Large intestine (tissue), 3 donors: ENCODE measurements around the gene SPATS2L. TPM values are rescaled to one million over a fixed set of nuclear protein-coding genes. Genes with fewer than 3 reads are reported as not detected.

Experiments
- DNase-seq, 2 donors: peaks; one replicate each; pipeline versions ENCODE4 v3.0.0 to v3.0.0-alpha.2; 2013
- H3K27ac ChIP-seq: one replicate; pipeline ENCODE4 v1.5.1; 2013; ENCODE audit warnings: low read length
- H3K27me3 ChIP-seq: 2 replicates; pipeline ENCODE4 v1.6.1; 2013; ENCODE audit warnings: low read length; ENCODE audit not compliant: control insufficient read depth, insufficient read depth
- H3K36me3 ChIP-seq: 2 replicates; pipeline ENCODE4 v1.6.1; 2013; ENCODE audit warnings: low read length; ENCODE audit not compliant: control insufficient read depth, insufficient read depth
- H3K4me1 ChIP-seq: one replicate; pipeline ENCODE4 v1.6.1; 2013; ENCODE audit warnings: low read length; ENCODE audit not compliant: control insufficient read depth, insufficient read depth
- H3K4me3 ChIP-seq: one replicate; pipeline ENCODE4 v1.5.1; 2013; ENCODE audit warnings: low read length
- H3K9me3 ChIP-seq: one replicate; pipeline ENCODE4 v1.6.1; 2013; ENCODE audit warnings: mild to moderate bottlenecking, low read depth, low read length, moderate library complexity; ENCODE audit not compliant: control insufficient read depth
- WGBS: methylation state at CpG from one replicate; pipeline ENCODE4 v1.1.5; 2013; ENCODE audit warnings: low lambda C conversion rate; ENCODE audit not compliant: insufficient coverage; 5-methylcytosine and 5-hydroxymethylcytosine counted together
- polyA plus RNA-seq: library from polyadenylated mRNA; unstranded; fragments of 120-200 nt; gene quantifications from one replicate; pipeline ENCODE4 v1.2.1, GENCODE V29; 2013

SPATS2L gene
- polyA plus RNA-seq, 1 donor = 105 TPM

DNA sequence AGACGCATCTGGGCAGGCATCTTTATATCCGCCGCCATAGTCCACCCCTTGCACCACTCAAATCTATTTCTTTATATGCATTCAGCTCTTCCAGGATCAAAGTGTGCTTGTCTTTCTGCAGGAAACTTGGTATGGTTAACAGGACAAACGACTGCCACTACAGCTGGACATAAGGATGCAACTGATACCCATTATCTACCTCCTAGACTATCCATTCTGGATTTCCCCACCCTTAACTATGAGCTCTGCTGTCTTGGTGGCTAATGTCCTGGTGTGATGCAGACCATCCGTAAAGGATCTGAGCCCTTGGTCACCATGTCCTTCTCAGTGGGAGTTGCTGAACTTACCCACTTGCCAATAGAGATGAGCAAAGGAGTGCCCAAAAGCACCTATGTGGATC lies 40.1 kb upstream of the SPATS2L start:
- peaks cover 2% of the 10 kb centered on the region for H3K4me1 ChIP-seq
- no peak overlapping the region for H3K27ac ChIP-seq
- no peaks in the 10 kb centered on the region for H3K9me3 ChIP-seq
- no peaks in the 10 kb centered on the region for H3K36me3 ChIP-seq
- no peak overlapping the region for H3K4me3 ChIP-seq
- no CpG with 5 or more reads among the region's 5 CpGs for WGBS
- no peak for DNase-seq
- no peaks in the 10 kb centered on the region for H3K27me3 ChIP-seq

- no peak overlapping the region for H3K27ac ChIP-seq
- no peaks in the 10 kb centered on the region for H3K36me3 ChIP-seq
- H3K9me3 ChIP-seq = no peaks in the 10 kb centered on the region
- H3K4me1 ChIP-seq = peaks cover 2% of the 10 kb centered on the region
- no CpG with 5 or more reads among the region's 2 CpGs for WGBS
- H3K27me3 ChIP-seq = no peaks in the 10 kb centered on the region
- H3K4me3 ChIP-seq = no peak overlapping the region
- DNase-seq = no peak
Observed at GRCh38 chr2:200267350-200267749, 39.1 kb upstream of the SPATS2L start.

DNA sequence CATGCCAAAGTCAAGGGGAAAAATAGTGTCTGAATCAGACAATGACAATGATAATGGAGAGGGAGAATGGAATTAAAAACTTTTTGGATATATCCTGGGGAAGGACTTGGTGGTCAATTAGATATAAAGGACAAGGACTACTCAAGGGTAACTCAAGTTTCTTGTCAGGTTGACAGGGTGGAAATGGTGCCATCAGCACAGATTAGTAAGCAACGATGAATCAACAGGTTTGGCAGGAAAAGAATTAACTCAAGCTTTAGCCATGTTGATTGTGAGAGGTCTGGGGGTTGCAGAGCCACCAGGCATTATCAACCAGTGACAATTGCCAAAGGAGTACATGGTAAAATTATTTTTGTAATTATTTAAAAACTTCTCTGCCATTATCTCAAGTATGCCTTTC lies 35.8 kb upstream of the SPATS2L start:
- H3K9me3 ChIP-seq = no peaks in the 10 kb centered on the region

GRCh38 chr2:200272320-200272719 lies 34.2 kb upstream of the SPATS2L start:
- no peak overlapping the region for H3K4me3 ChIP-seq
- WGBS = 38% methylated on average over 1 of the region's 2 CpGs
- H3K9me3 ChIP-seq = no peaks in the 10 kb centered on the region
- no peaks in the 10 kb centered on the region for H3K36me3 ChIP-seq
- no peaks in the 10 kb centered on the region for H3K27me3 ChIP-seq
- no peak overlapping the region for H3K27ac ChIP-seq
- peak; percentile 38 to 68 for DNase-seq
- H3K4me1 ChIP-seq = no peaks in the 10 kb centered on the region

More for the DNA sequence above, 35.8 kb upstream of the SPATS2L start:
- no CpG with 5 or more reads among the region's 1 CpG for WGBS
- DNase-seq = no peak
- H3K4me1 ChIP-seq = no peaks in the 10 kb centered on the region
- no peak overlapping the region for H3K4me3 ChIP-seq
- H3K36me3 ChIP-seq = no peaks in the 10 kb centered on the region
- no peak overlapping the region for H3K27ac ChIP-seq
- no peaks in the 10 kb centered on the region for H3K27me3 ChIP-seq

DNA sequence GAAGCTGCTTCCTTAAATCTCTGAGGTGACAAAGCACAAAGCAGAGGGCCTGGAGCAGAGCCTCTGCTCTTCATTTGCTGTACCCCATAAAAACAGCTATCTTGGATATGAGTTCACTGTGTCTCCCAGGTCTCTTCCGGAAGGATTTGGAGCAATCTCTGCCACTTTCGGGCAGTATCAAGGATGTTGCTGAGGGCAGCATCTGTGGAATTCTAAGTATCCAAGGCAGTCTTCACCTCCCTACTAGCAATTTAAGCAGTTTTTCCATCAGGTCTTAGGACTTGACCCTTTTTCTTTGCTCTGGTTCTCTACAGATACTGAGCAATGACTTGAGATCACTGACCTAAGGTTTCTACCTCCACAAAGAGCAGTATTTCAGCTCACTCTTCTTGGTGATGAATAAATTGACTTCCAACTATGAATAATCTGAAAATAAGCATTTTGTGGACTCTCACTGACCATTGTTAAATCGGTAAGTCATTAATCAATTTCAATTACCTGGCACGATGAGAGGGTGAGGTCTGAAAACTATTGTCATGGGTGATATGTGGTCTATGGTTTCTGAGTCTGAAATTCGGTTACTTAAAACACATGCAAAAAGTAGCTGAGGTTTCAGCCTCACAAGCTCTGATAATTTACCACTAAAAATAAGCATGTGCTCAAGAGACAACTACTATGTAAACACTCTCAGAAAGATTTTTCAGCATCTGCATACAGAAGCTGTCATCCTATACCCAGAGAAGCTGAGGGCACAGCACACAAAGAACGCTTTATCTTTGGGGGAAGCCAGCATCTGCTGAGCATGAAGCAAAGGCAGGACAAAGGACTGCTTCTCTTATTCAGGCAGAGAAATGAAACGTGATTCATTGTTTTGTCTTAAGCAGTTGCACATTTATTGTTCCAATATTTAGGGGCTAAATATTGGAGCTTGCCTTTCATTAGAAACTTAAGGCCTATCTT lies 32.1 kb upstream of the SPATS2L start:
- no peak overlapping the region for H3K4me3 ChIP-seq
- H3K27ac ChIP-seq = no peak overlapping the region
- H3K27me3 ChIP-seq = no peaks in the 10 kb centered on the region
- 70% methylated on average over 2 of the region's 7 CpGs for WGBS
- H3K9me3 ChIP-seq = no peaks in the 10 kb centered on the region
- H3K4me1 ChIP-seq = no peaks in the 10 kb centered on the region
- DNase-seq = no peak
- H3K36me3 ChIP-seq = no peaks in the 10 kb centered on the region

- 50% methylated on average over 1 of the region's 5 CpGs for WGBS
- DNase-seq = no peak
- H3K27ac ChIP-seq = no peak overlapping the region
Observed at GRCh38 chr2:200275295-200276013, 31.0 kb upstream of the SPATS2L start.

GRCh38 chr2:200276472-200276871 lies 30.0 kb upstream of the SPATS2L start:
- DNase-seq = no peak
- 100% methylated on average over 1 of the region's 2 CpGs for WGBS
- Histone ChIP-seq H3K27me3 (no peaks in the 10 kb centered on the region), H3K9me3 (no peaks in the 10 kb centered on the region), H3K4me1 (no peaks in the 10 kb centered on the region), H3K27ac (no peak overlapping the region), H3K4me3 (no peak overlapping the region), H3K36me3 (no peaks in the 10 kb centered on the region)

More at GRCh38 chr2:200275295-200276013, 31.0 kb upstream of the SPATS2L start:
- no peaks in the 10 kb centered on the region for H3K36me3 ChIP-seq
- no peaks in the 10 kb centered on the region for H3K9me3 ChIP-seq
- H3K4me1 ChIP-seq = no peaks in the 10 kb centered on the region
- no peak overlapping the region for H3K4me3 ChIP-seq
- H3K27me3 ChIP-seq = no peaks in the 10 kb centered on the region

GRCh38 chr2:200278694-200279316 lies 27.7 kb upstream of the SPATS2L start:
- no peak overlapping the region for H3K4me3 ChIP-seq
- WGBS = no CpG with 5 or more reads among the region's 6 CpGs
- H3K27ac ChIP-seq = no peak overlapping the region
- no peaks in the 10 kb centered on the region for H3K27me3 ChIP-seq
- H3K9me3 ChIP-seq = no peaks in the 10 kb centered on the region
- no peaks in the 10 kb centered on the region for H3K4me1 ChIP-seq
- no peak for DNase-seq
- H3K36me3 ChIP-seq = no peaks in the 10 kb centered on the region

- no peak overlapping the region for H3K4me3 ChIP-seq
- H3K9me3 ChIP-seq = no peaks in the 10 kb centered on the region
- no peak overlapping the region for H3K27ac ChIP-seq
- no peaks in the 10 kb centered on the region for H3K27me3 ChIP-seq
- no peaks in the 10 kb centered on the region for H3K36me3 ChIP-seq
- H3K4me1 ChIP-seq = no peaks in the 10 kb centered on the region
- DNase-seq = no peak
Observed at GRCh38 chr2:200279857-200280256, 26.6 kb upstream of the SPATS2L start.

- no peak for DNase-seq
- no peaks in the 10 kb centered on the region for H3K4me1 ChIP-seq
- no peaks in the 10 kb centered on the region for H3K36me3 ChIP-seq
- WGBS = 90% methylated on average over 1 of the region's 1 CpG
- H3K9me3 ChIP-seq = no peaks in the 10 kb centered on the region
- H3K27ac ChIP-seq = no peak overlapping the region
- no peak overlapping the region for H3K4me3 ChIP-seq
- H3K27me3 ChIP-seq = no peaks in the 10 kb centered on the region
Observed at GRCh38 chr2:200286578-200286977, 19.9 kb upstream of the SPATS2L start.
